ENCODE data around the gene C10orf67.
"Not testable (repeated sequence)": the region's sequence is repeated elsewhere in the genome, so short reads cannot be mapped to it uniquely, and the experiment has no call there.

Gene C10orf67

GRCh38 chr10:23326544-23327307 is 17.9 kb downstream of the C10orf67 start:
- no peak for DNase-seq (ENCODE audit: low read depth in 2 of 2)

- no peak for DNase-seq (ENCODE audit: low read depth in 2 of 2)
Observed at GRCh38 chr10:23325132-23325531, 19.5 kb downstream of the C10orf67 start.

- DNase-seq (ENCODE audit: low read depth in 2 of 2), result no peak
Observed at GRCh38 chr10:23324351-23324750, 20.2 kb downstream of the C10orf67 start.

- no peak for DNase-seq (ENCODE audit: low read depth in 2 of 2)
Observed at GRCh38 chr10:23322082-23322481, 22.5 kb downstream of the C10orf67 start.

- DNase-seq (ENCODE audit: low read depth in 2 of 2), result no peak
Observed at GRCh38 chr10:23319835-23320234, 24.8 kb downstream of the C10orf67 start.

- DNase-seq (ENCODE audit: low read depth in 2 of 2), result no peak
Observed at GRCh38 chr10:23318359-23318758, 26.2 kb downstream of the C10orf67 start.

GRCh38 chr10:23317416-23317815 is 27.2 kb downstream of the C10orf67 start:
- no peak for DNase-seq (ENCODE audit: low read depth in 2 of 2)

- no peak for DNase-seq (ENCODE audit: low read depth in 2 of 2)
Observed at GRCh38 chr10:23316406-23316805, 28.2 kb downstream of the C10orf67 start.

GRCh38 chr10:23315966-23316365 is 28.6 kb downstream of the C10orf67 start:
- no peak for DNase-seq (ENCODE audit: low read depth in 2 of 2)

- peak in 1 of 2 donors; percentile 68 for DNase-seq (ENCODE audit: low read depth in 2 of 2)
Observed at GRCh38 chr10:23314835-23315239, 29.8 kb downstream of the C10orf67 start.

GRCh38 chr10:23311034-23311433 is 33.6 kb downstream of the C10orf67 start:
- no peak for DNase-seq (ENCODE audit: low read depth in 2 of 2)

- no peak for DNase-seq (ENCODE audit: low read depth in 2 of 2)
Observed at GRCh38 chr10:23310404-23310803, 34.2 kb downstream of the C10orf67 start.

GRCh38 chr10:23299961-23300360 is 44.6 kb downstream of the C10orf67 start:
- DNase-seq (ENCODE audit: low read depth in 2 of 2), result not testable (repeated sequence)

- no peak for DNase-seq (ENCODE audit: low read depth in 2 of 2)
Observed at GRCh38 chr10:23294638-23295247, 49.9 kb downstream of the C10orf67 start.

GRCh38 chr10:23293973-23294590 is 50.5 kb downstream of the C10orf67 start:
- no peak for DNase-seq (ENCODE audit: low read depth in 2 of 2)

GRCh38 chr10:23293145-23293724 is 51.4 kb downstream of the C10orf67 start:
- DNase-seq (ENCODE audit: low read depth in 2 of 2), result no peak

GRCh38 chr10:23291551-23292334 is 52.9 kb downstream of the C10orf67 start:
- DNase-seq (ENCODE audit: low read depth in 2 of 2), result no peak

- DNase-seq (ENCODE audit: low read depth in 2 of 2), result no peak
Observed at GRCh38 chr10:23284674-23285335, 59.8 kb downstream of the C10orf67 start.

- no peak for DNase-seq (ENCODE audit: low read depth in 2 of 2)
Observed at GRCh38 chr10:23284155-23284554, 60.4 kb downstream of the C10orf67 start.

- DNase-seq (ENCODE audit: low read depth in 2 of 2), result no peak
Observed at GRCh38 chr10:23283680-23284079, 60.9 kb downstream of the C10orf67 start.

- DNase-seq (ENCODE audit: low read depth in 2 of 2), result no peak
Observed at GRCh38 chr10:23281044-23281433, 63.6 kb downstream of the C10orf67 start.

Data from stimulated activated CD4-positive, alpha-beta T cell treated with anti-CD3 and anti-CD28 coated beads, Interleukin-1b, Interleukin-23, amount 100 ng/mL, for 4 hours (primary cell).